Measurements from ENCODE around the gene PTK7.
"Not testable (repeated sequence)": the region's sequence is repeated elsewhere in the genome, so short reads cannot be mapped to it uniquely, and the experiment has no call there.

The PTK7 gene

DNA sequence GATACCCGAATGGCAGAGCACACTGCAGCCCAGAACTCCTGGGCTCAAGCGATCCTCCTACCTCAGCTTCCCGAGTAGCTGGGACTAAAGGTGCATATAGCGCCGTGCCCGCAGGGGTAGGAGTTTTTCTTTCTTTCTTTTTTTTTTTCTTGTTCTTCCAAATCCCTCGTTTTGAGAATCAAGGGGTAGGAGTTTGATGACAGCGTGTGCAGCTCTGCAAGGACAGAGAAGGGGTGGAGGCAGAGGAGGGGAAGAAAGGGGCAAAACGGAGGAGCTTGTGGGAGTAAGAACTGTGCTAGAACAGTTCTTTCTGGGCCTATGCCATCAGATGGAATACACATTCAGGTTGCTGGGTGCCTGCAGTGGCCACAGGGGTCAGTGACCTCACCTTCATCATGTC lies 39.4 kb upstream of the PTK7 start:
- TF ChIP-seq, protein P1, sequence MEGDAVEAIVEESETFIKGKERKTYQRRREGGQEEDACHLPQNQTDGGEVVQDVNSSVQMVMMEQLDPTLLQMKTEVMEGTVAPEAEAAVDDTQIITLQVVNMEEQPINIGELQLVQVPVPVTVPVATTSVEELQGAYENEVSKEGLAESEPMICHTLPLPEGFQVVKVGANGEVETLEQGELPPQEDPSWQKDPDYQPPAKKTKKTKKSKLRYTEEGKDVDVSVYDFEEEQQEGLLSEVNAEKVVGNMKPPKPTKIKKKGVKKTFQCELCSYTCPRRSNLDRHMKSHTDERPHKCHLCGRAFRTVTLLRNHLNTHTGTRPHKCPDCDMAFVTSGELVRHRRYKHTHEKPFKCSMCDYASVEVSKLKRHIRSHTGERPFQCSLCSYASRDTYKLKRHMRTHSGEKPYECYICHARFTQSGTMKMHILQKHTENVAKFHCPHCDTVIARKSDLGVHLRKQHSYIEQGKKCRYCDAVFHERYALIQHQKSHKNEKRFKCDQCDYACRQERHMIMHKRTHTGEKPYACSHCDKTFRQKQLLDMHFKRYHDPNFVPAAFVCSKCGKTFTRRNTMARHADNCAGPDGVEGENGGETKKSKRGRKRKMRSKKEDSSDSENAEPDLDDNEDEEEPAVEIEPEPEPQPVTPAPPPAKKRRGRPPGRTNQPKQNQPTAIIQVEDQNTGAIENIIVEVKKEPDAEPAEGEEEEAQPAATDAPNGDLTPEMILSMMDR (conservative IDR thresholded peaks at IDR 0.05) = no peak
- no peak overlapping the region for H3K27ac ChIP-seq

DNA sequence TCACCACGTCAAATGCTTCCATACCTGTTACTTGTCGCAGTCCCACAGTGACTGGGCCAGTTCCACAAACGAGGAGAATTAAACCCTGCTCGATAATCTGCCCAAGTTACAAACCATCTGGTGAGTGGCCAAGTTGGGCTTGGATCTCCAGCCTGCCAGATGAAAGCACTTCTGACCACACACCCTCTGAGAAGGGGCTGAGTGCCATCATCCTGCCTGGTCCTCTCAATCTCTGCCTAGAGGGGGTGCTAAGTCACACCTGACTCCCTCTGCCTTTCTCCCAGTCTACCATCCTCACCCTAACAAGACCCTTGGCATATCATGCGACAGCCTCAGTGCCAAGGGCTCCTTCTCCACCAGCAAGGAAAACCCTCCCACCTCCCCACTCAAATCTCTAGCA lies 38.9 kb upstream of the PTK7 start:
- TF ChIP-seq, protein P1 (conservative IDR thresholded peaks at IDR 0.05) = no peak
- H3K27ac ChIP-seq = no peak overlapping the region

DNA sequence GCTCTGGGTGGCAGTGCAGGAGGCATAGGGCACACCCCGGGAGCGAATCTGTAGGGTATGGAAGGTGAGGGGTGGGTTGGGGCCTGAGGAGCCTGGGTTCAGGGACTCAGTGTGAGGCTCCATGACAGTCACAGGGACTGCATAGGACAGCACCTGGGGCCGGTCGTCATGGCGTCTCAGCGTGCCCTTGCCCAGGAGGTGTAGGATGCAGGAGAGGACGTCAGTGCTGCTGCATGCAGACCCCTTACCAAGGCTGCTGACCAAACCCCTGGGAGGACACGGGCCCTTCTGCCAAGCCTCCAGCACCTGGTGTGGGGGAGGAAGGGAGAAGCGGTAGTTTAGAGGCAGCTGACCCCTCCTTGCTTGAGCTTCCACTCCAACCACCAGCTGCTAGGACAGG lies 38.4 kb upstream of the PTK7 start:
- H3K27ac ChIP-seq = no peak overlapping the region
- TF ChIP-seq, protein P1 (conservative IDR thresholded peaks at IDR 0.05) = no peak

DNA sequence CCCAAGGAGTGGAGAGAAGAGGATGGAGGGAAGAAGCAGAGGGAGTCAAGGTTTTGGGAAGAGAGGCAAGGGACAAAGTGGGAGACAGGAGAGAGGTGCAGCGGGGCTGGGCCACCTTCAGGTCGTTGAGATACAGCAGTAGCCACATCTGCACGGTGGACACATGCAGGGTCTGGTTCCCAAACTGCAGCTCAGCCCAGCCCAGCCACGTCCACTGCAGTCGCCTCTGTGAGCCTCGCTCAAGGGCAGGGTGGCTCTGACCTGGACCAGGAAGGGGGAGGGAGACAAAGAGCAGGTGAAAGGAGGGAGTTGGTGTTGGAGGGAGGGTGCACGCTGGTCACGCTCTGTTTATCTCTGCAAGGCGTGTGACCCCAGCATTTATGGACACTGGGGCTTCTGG lies 37.4 kb upstream of the PTK7 start:
- TF ChIP-seq, protein P1 (conservative IDR thresholded peaks at IDR 0.05) = no peak
- no peak overlapping the region for H3K27ac ChIP-seq

DNA sequence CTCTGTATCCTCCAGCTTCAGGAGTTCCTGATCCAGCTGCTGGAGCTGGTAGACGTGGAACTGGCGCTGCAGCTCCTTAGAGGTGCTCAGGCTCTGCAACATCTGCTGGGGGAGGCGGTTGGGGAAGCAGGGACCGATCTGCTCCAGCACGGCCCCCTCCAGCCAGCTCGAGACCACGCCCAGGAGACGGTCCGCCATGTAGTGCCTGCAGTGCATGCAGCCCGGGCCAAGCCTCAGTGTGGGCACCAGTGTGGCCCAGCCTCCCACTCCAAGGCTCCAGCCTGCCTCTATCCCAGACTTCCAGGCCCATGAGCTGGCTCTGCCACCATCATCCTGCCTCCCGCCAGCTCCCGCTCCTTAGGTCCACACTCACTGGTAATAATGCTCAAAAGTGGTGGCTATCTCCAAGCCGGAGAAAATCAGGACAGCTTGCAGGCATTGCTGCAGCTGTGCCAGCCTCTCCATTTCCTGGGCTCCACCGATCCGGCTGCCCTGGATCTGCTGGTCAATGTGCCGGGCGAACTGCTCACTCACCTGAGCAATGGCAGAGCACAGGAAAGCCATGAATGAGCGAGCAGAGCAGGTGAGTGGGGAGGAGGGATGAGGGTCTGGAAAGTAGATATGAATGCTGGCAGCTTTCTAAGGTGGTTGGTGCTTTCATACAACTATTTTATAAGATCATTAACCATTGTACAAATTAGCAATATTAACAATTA lies 35.4 kb upstream of the PTK7 start:
- TF ChIP-seq, protein P1 (conservative IDR thresholded peaks at IDR 0.05) = no peak
- H3K27ac ChIP-seq = no peak overlapping the region

DNA sequence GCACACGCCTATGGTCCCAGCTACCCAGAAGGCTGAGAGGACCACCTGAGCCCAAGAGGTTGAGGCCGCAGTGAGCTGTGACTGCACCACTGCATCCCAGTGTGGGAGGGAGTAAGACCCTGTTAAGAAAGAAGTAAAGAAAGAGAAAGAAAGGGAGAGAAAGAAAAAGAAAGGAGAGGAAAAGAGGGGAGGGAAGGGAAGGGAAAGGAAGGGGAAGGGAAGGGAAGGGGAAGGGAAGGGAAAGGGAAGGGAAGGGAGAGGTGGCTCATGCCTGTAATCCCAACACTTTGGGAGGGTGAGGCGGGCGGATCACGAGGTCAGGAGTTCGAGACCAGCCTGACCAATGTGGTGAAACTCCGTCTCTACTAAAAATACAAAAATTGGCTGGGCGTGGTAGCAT lies 34.6 kb upstream of the PTK7 start:
- not testable (repeated sequence) for H3K27ac ChIP-seq

DNA sequence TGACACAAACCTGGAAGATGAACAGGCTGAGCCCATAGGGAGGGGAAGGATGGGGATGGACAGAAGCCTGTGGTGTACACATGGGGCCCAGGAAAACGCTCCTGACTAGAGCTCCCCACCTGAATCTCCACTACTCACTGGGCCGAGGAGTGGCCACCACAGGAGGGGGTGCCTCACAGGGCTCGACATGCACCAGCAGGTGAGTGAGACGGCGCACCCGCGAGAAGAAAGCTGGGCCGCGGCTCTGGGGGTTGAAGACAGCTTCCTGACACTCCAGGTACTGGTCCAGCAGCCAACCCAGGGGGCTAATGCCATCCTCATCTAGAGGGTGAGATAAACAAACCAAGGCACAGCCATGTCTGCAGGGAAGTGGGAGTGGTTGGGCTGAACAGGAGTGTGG lies 32.8 kb upstream of the PTK7 start:
- no peak overlapping the region for H3K27ac ChIP-seq
- TF ChIP-seq, protein P1 (conservative IDR thresholded peaks at IDR 0.05) = no peak

DNA sequence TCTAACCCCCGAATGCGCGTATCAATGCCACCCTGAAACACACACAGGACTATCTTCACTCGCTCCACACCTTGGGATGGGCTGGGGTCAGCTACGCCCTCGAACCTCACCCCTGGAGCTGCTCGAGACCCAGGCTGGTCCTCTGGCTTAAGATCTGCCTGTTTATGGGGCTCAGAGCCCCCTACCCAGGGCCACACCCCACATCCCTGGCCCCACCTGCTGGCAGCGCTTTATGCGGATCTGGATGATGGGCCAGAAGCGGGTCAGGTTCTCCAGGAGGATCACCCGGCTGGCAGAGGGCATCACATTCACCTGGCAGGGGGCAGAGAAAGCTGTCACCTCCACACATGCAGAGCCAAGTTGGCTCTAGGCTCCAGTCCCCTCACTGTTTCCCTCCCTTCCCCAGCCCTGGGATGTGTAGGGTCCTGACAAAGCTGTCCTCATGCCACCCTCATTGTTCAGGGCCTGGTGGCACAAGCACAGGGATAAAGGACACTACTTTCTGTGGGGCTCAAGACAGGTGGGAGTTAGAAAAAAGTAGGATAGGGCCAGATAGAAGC lies 30.7 kb upstream of the PTK7 start:
- H3K27ac ChIP-seq = no peak overlapping the region
- TF ChIP-seq, protein P1 (conservative IDR thresholded peaks at IDR 0.05) = no peak
